Upper lobe of left lung (tissue), 6 donors: ENCODE results near the gene KRT10. TPM values are rescaled to one million over a fixed set of nuclear protein-coding genes. Genes with fewer than 3 reads are reported as not detected.

Source experiments
- ATAC-seq, 2 donors: fragments of 200-7000 bp; cut with Tn5 transposase; one replicate each; pipeline ENCODE4 v1.9.1; 2022; ENCODE audit warnings: mild to moderate bottlenecking in 2 of 2, moderate library complexity in 2 of 2; ENCODE audit not compliant: low FRiP score in 2 of 2
- DNase-seq, 2 donors: peaks; one replicate each; pipeline ENCODE4 v3.0.0-alpha.2; 2019 to 2020
- H3K27ac ChIP-seq, 4 donors: fragments of 200-600 bp; sonication (generic); one replicate each; pipeline ENCODE4 v1.5.1; 2016 to 2019
- H3K27me3 ChIP-seq, 4 donors: fragments of 200-600 bp; sonication (generic); one replicate each; pipeline ENCODE4 v1.5.1; 2017 to 2019
- H3K36me3 ChIP-seq, 4 donors: fragments of 200-600 bp; sonication (generic); one replicate each; pipeline ENCODE4 v1.5.1; 2016 to 2019
- H3K4me1 ChIP-seq, 4 donors: fragments of 200-600 bp; sonication (generic); one replicate each; pipeline ENCODE4 v1.5.1; 2018 to 2019
- H3K4me3 ChIP-seq, 4 donors: fragments of 200-600 bp; sonication (generic); one replicate each; pipeline ENCODE4 v1.5.1; 2017 to 2019; ENCODE audit warnings: mild to moderate bottlenecking in 2 of 4, moderate library complexity in 1 of 4
- H3K9me3 ChIP-seq, 4 donors: fragments of 200-600 bp; sonication (generic); one replicate each; pipeline ENCODE4 v1.5.1; 2018 to 2019
- CTCF ChIP-seq, 6 experiments: fragments of 450-650 bp in 4 of 6; fragments of 200-600 bp in 2 of 6; sonication (generic) in 2 of 6; IDR thresholded peaks; one replicate each; pipeline ENCODE4 v1.5.1; 2016 to 2019; ENCODE audit warnings: antibody characterized with exemption in 6 of 6
- EP300 ChIP-seq, 4 donors: sonication (generic); formaldehyde crosslinking; IDR thresholded peaks; one replicate each; pipeline ENCODE4 v1.5.1; 2017; ENCODE audit warnings: antibody characterized with exemption in 4 of 4, control low read depth in 2 of 4
- POLR2A ChIP-seq, 4 donors: fragments of 450-650 bp; IDR thresholded peaks; one replicate each; pipeline ENCODE4 v1.5.1; 2016 to 2017; ENCODE audit warnings: antibody characterized with exemption in 4 of 4, mild to moderate bottlenecking in 2 of 4
- POLR2AphosphoS5 ChIP-seq, 2 donors: sonication (generic); formaldehyde crosslinking; IDR thresholded peaks; one replicate each; pipeline ENCODE4 v1.5.1; 2017; ENCODE audit warnings: antibody characterized with exemption in 2 of 2
- WGBS, 2 donors: methylation state at CpG; one replicate each; pipeline ENCODE4 v1.1.5; 2017 to 2018; 5-methylcytosine and 5-hydroxymethylcytosine counted together
- total RNA-seq, 6 donors: library from RNA; depleted of rRNA in 4 of 6; stranded (reverse); fragments of >200 nt in 4 of 6; gene quantifications; one replicate each; pipeline versions ENCODE4 v1.1.0 to v1.2.1, GENCODE V29; 2016 to 2021
- donor health status: DM: no; HTN: no; CAD: no; lungs with moderate emphysema.
- donor health status: DM: no; HTN: yes; CAD: no; lungs with severe emphysema.

The KRT10 gene
- total RNA-seq, 6 donors from 2014 or later: 4.2 to 35.0 (median 13.5) TPM

GRCh38 chr17:40827746-40828453 is 5.5 kb upstream of the KRT10 start:
- H3K4me1 ChIP-seq: no peaks in the 10 kb centered on the region
- ATAC-seq: no peak
- no peaks in the 10 kb centered on the region for H3K27me3 ChIP-seq
- TF ChIP-seq POLR2AphosphoS5 (IDR thresholded peaks at IDR 0.05) (no peak), EP300 (IDR thresholded peaks at IDR 0.05) (no peak), POLR2A (IDR thresholded peaks at IDR 0.05) (no peak), CTCF (IDR thresholded peaks at IDR 0.05) (no peak)
- WGBS, 2 donors: 73 to 76% methylated on average over 7 of the region's 7 CpGs
- no peak overlapping the region for H3K27ac ChIP-seq
- H3K4me3 ChIP-seq: no peak overlapping the region
- no peak for DNase-seq
- no peaks in the 10 kb centered on the region for H3K36me3 ChIP-seq
- H3K9me3 ChIP-seq: no peaks in the 10 kb centered on the region

GRCh38 chr17:40825599-40825998 is 3.2 kb upstream of the KRT10 start:
- H3K27ac ChIP-seq: no peak overlapping the region
- WGBS, 2 donors: 87% methylated on average over 2 of the region's 2 CpGs
- no peak for ATAC-seq
- no peak overlapping the region for H3K4me3 ChIP-seq
- TF ChIP-seq POLR2A (IDR thresholded peaks at IDR 0.05): no peak
- TF ChIP-seq CTCF (IDR thresholded peaks at IDR 0.05): no peak
- no peak for TF ChIP-seq POLR2AphosphoS5 (IDR thresholded peaks at IDR 0.05)
- no peak for TF ChIP-seq EP300 (IDR thresholded peaks at IDR 0.05)
- H3K27me3 ChIP-seq: no peaks in the 10 kb centered on the region
- peaks cover 0 to 4% (median 0%) of the 10 kb centered on the region in 4 donors for H3K36me3 ChIP-seq
- no peaks in the 10 kb centered on the region for H3K9me3 ChIP-seq
- H3K4me1 ChIP-seq: no peaks in the 10 kb centered on the region
- no peak for DNase-seq

- ATAC-seq (no peak), DNase-seq (no peak)
- Histone ChIP-seq H3K4me3 (no peak overlapping the region), H3K27me3 (no peaks in the 10 kb centered on the region), H3K36me3 (peaks cover 0 to 4% (median 0%) of the 10 kb centered on the region in 4 donors), H3K9me3 (no peaks in the 10 kb centered on the region), H3K4me1 (peaks cover 0 to 7% (median 4%) of the 10 kb centered on the region in 4 donors), H3K27ac (no peak overlapping the region)
- 88 to 100% methylated on average over 1 of the region's 1 CpG for WGBS, 2 donors
- no peak for TF ChIP-seq POLR2AphosphoS5 (IDR thresholded peaks at IDR 0.05)
Observed at GRCh38 chr17:40824015-40824832, 1.8 kb upstream of the KRT10 start.

- Histone ChIP-seq H3K27ac (no peak overlapping the region), H3K9me3 (no peaks in the 10 kb centered on the region), H3K4me1 (peaks cover 3 to 15% (median 9%) of the 10 kb centered on the region in 4 donors), H3K27me3 (no peaks in the 10 kb centered on the region), H3K4me3 (no peak overlapping the region), H3K36me3 (peaks cover 0 to 14% (median 2%) of the 10 kb centered on the region in 4 donors)
- ATAC-seq: no peak
- DNase-seq: no peak
- no peak for TF ChIP-seq POLR2A (IDR thresholded peaks at IDR 0.05)
- no peak for TF ChIP-seq POLR2AphosphoS5 (IDR thresholded peaks at IDR 0.05)
- no peak for TF ChIP-seq EP300 (IDR thresholded peaks at IDR 0.05)
- no peak for TF ChIP-seq CTCF (IDR thresholded peaks at IDR 0.05)
Observed at GRCh38 chr17:40821536-40821935, 878 bp downstream of the KRT10 start.

DNA sequence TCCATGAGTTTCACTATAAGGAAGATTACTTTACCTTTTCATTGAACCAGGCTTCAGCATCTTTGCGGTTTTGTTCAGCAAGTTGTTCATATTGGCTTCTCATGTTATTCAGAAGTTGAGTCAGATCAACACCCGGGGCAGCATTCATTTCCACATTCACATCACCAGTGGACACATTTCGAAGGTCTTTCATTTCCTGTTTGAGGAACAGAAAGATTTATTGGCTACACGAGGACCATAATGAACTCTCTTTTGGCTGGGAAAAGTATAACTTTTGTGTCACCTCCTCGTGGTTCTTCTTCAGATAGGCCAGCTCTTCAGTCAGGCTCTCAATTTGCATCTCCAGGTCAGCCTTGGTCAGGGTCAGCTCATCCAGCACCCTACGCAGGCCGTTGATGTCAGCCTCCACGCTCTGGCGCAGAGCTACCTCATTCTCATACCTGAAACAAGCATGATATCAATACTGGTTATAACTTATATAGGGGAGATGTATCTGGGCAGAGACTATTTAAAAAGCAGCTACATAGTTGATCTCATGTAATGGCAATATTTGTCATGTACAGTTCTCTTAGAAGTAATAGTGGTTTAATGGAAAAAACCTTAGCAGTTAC is 2.1 kb downstream of the KRT10 start:
- ATAC-seq (no peak), DNase-seq (no peak)
- Histone ChIP-seq H3K4me1 (peaks cover 3 to 15% (median 9%) of the 10 kb centered on the region in 4 donors), H3K9me3 (no peaks in the 10 kb centered on the region), H3K27me3 (no peaks in the 10 kb centered on the region), H3K36me3 (peaks cover 0 to 14% (median 2%) of the 10 kb centered on the region in 4 donors), H3K27ac (no peak overlapping the region), H3K4me3 (no peak overlapping the region)
- WGBS, 2 donors: 88 to 90% methylated on average over 9 of the region's 9 CpGs
- TF ChIP-seq POLR2AphosphoS5 (IDR thresholded peaks at IDR 0.05): no peak
- no peak for TF ChIP-seq POLR2A (IDR thresholded peaks at IDR 0.05)
- no peak for TF ChIP-seq CTCF (IDR thresholded peaks at IDR 0.05)
- no peak for TF ChIP-seq EP300 (IDR thresholded peaks at IDR 0.05)
